NT2/D1 (cell line): Measurements from ENCODE around the gene ARHGAP21.

Experiments used
- YY1 ChIP-seq: IDR thresholded peaks from 2 replicates; pipeline ENCODE4 v1.6.1; 2011; ENCODE audit not compliant: insufficient read length, insufficient read depth
- ZNF274 ChIP-seq: IDR thresholded peaks from 2 replicates; pipeline ENCODE4 v1.6.1; 2011; ENCODE audit warnings: mild to moderate bottlenecking, low read depth, low read length

GRCh38 chr10:24700948-24701347 is 22.7 kb downstream of the ARHGAP21 start:
- TF ChIP-seq YY1 (no peak), ZNF274 (no peak)
